HepG2 (cell line): ENCODE measurements around the gene HEY2. TPM values are rescaled to one million over a fixed set of nuclear protein-coding genes. Genes with fewer than 3 reads are reported as not detected.

ENCODE experiments used
- AGO1 ChIP-seq: fragments of 200-400 bp; formaldehyde crosslinking; IDR thresholded peaks from 2 replicates; pipeline ENCODE4 v1.6.1; 2017; ENCODE audit warnings: mild to moderate bottlenecking, low read depth, low read length, moderate library complexity; ENCODE audit not compliant: poor library complexity, severe bottlenecking
- AHR ChIP-seq: IDR thresholded peaks from 2 replicates; pipeline ENCODE4 v1.6.1; 2018; ENCODE audit warnings: missing genetic modification reagents, missing compliant biosample characterization
- GATAD1 ChIP-seq: IDR thresholded peaks from 2 replicates; pipeline ENCODE4 v1.6.1; 2016; ENCODE audit warnings: missing genetic modification reagents, missing compliant biosample characterization
- GATAD2A ChIP-seq: IDR thresholded peaks from 2 replicates; pipeline ENCODE4 v1.6.1; 2016
- HDAC6 ChIP-seq: fragments of 200-600 bp; sonication (generic); IDR thresholded peaks from 2 replicates; pipeline ENCODE4 v1.7.0; 2017; ENCODE audit warnings: mild to moderate bottlenecking, antibody characterized with exemption, low read length, low read depth
- HIVEP1 ChIP-seq: sonication (generic); formaldehyde crosslinking; IDR thresholded peaks from 2 replicates; pipeline ENCODE4 v1.4.0; 2020; ENCODE audit warnings: mild to moderate bottlenecking, missing genetic modification reagents
- NFKB2 ChIP-seq: sonication (generic); formaldehyde crosslinking; IDR thresholded peaks from 2 replicates; pipeline ENCODE4 v1.4.0; 2020; ENCODE audit warnings: missing genetic modification reagents, borderline replicate concordance
- PLRG1 ChIP-seq: fragments of 450-650 bp; conservative IDR thresholded peaks from 2 replicates; pipeline ENCODE4 v1.6.1; 2016
- RORA ChIP-seq: sonication (generic); formaldehyde crosslinking; IDR thresholded peaks from 2 replicates; pipeline ENCODE4 v1.5.0; 2020; ENCODE audit warnings: mild to moderate bottlenecking, missing genetic modification reagents, moderate library complexity
- SETDB1 ChIP-seq: sonication (generic); formaldehyde crosslinking; IDR thresholded peaks from 2 replicates; pipeline ENCODE4 v1.5.1; 2020; ENCODE audit warnings: missing genetic modification reagents, mild to moderate bottlenecking, borderline replicate concordance
- ZBTB20 ChIP-seq: sonication (generic); formaldehyde crosslinking; IDR thresholded peaks from 2 replicates; pipeline ENCODE4 v1.8.1; 2023; ENCODE audit warnings: missing genetic modification reagents, low read depth, mild to moderate bottlenecking, borderline replicate concordance
- ZC3H13 ChIP-seq: sonication (generic); formaldehyde crosslinking; IDR thresholded peaks from 2 replicates; pipeline ENCODE4 v1.8.1; 2023; ENCODE audit warnings: mild to moderate bottlenecking, missing genetic modification reagents, moderate library complexity
- ZNF232 ChIP-seq: sonication (generic); formaldehyde crosslinking; IDR thresholded peaks from 2 replicates; pipeline ENCODE4 v1.4.0; 2020; ENCODE audit warnings: missing genetic modification reagents, borderline replicate concordance
- ZNF652 ChIP-seq: IDR thresholded peaks from 2 replicates; pipeline ENCODE4 v1.6.1; 2016; ENCODE audit warnings: low read depth, borderline replicate concordance
- ZNF746 ChIP-seq: sonication (generic); formaldehyde crosslinking; IDR thresholded peaks from 2 replicates; pipeline ENCODE4 v1.8.0; 2022; ENCODE audit warnings: mild to moderate bottlenecking, missing genetic modification reagents
- ZSCAN20 ChIP-seq: sonication (generic); formaldehyde crosslinking; IDR thresholded peaks from 2 replicates; pipeline ENCODE4 v1.4.0; 2020; ENCODE audit warnings: missing genetic modification reagents, mild to moderate bottlenecking, borderline replicate concordance
- polyA plus RNA-seq, 8 experiments: library from polyadenylated mRNA; depleted of rRNA in 3 of 8; stranded (reverse) in 7 of 8; unstranded in 1 of 8; fragments of >200 nt; fragmentation: Illumina TruSeq in 4 of 8; extraction: Trizol in 4 of 8; gene quantifications; 2 replicates each; pipeline versions ENCODE4 v1.2.1 to v1.2.3, GENCODE V29; 2011 to 2016; ENCODE audit warnings: low read depth in 4 of 8, missing spikeins in 1 of 8, mixed read lengths in 1 of 8; ENCODE audit not compliant: insufficient read depth in 1 of 8
- total RNA-seq, 5 experiments: library from RNA; depleted of rRNA; stranded (reverse); fragments of >200 nt; fragmentation: Illumina TruSeq; extraction: Trizol; gene quantifications; 2 replicates each; pipeline ENCODE4 v1.2.3, GENCODE V29; 2016; ENCODE audit warnings: low read depth in 1 of 5
- TF ChIP-seq, protein P1 (sequence below): sonication (generic); formaldehyde crosslinking; IDR thresholded peaks from 2 replicates; pipeline ENCODE4 v1.5.0; 2020; ENCODE audit warnings: missing genetic modification reagents
- TF ChIP-seq, protein P2 (sequence below): sonication (generic); formaldehyde crosslinking; IDR thresholded peaks from 2 replicates; pipeline ENCODE4 v1.5.0; 2020; ENCODE audit warnings: mild to moderate bottlenecking, missing genetic modification reagents, borderline replicate concordance
- TF ChIP-seq, protein P3 (sequence below): sonication (generic); formaldehyde crosslinking; IDR thresholded peaks from 2 replicates; pipeline ENCODE4 v1.9.0; 2021; ENCODE audit warnings: mild to moderate bottlenecking, missing genetic modification reagents

Gene HEY2
- total and polyA plus RNA-seq, 2 of the 13 experiments (the other 11 are each of a cell fraction or from before 2014, with no cell fraction given): 0.04 TPM

DNA sequence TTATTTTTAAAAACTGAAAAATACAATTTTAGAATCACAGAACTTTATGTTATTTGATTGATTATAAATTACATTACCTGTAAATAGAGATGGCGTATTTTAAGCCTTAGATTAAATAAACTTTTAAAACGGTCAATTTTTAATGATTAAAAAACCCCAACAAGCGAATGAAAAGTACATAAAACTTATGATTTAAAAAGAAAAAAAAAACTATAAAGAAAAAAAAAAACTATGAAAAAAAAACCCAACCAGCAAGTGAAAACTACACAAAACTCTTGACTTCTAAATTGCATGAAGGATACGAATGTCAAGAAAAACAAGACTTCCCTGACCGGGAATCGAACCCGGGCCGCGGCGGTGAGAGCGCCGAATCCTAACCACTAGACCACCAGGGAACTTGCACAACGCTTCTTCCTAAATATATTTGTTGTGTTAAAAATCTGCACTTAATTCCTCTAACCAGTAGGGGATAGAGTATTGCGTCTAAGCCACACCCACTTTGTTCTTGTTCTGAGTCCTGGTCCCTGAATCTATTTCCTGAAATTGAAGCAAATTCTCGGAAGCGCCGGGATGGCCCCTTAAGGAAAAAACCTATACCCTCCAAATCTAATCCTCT, 30.6 kb downstream of the HEY2 start (continued):
- TF ChIP-seq, protein P1, sequence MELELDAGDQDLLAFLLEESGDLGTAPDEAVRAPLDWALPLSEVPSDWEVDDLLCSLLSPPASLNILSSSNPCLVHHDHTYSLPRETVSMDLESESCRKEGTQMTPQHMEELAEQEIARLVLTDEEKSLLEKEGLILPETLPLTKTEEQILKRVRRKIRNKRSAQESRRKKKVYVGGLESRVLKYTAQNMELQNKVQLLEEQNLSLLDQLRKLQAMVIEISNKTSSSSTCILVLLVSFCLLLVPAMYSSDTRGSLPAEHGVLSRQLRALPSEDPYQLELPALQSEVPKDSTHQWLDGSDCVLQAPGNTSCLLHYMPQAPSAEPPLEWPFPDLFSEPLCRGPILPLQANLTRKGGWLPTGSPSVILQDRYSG (CRISPR knock-in tag): 0 out of 2 replicates have a peak, but pooled peaks have one; percentile 22
- TF ChIP-seq AHR (CRISPR knock-in tag) (no peak), HDAC6 (0 out of 2 replicates have a peak, but pooled peaks have one; percentile 5), AGO1 (no peak), NFKB2 (CRISPR knock-in tag) (no peak), ZSCAN20 (CRISPR knock-in tag) (peak; percentile 86; the same call in 1 of the 2 replicates), RORA (no peak), ZNF652 (peak; percentile 38; the same call in 1 of the 2 replicates), ZBTB20 (CRISPR knock-in tag) (no peak), GATAD2A (CRISPR knock-in tag) (peak; percentile 87; the same call in 1 of the 2 replicates), PLRG1 (no peak), GATAD1 (CRISPR knock-in tag) (peak; percentile 49; the same call in 1 of the 2 replicates), HIVEP1 (CRISPR knock-in tag) (no peak), ZNF746 (no peak), ZC3H13 (CRISPR knock-in tag) (no peak), SETDB1 (CRISPR knock-in tag) (no peak), ZNF232 (CRISPR knock-in tag) (no peak)
- TF ChIP-seq, protein P2, sequence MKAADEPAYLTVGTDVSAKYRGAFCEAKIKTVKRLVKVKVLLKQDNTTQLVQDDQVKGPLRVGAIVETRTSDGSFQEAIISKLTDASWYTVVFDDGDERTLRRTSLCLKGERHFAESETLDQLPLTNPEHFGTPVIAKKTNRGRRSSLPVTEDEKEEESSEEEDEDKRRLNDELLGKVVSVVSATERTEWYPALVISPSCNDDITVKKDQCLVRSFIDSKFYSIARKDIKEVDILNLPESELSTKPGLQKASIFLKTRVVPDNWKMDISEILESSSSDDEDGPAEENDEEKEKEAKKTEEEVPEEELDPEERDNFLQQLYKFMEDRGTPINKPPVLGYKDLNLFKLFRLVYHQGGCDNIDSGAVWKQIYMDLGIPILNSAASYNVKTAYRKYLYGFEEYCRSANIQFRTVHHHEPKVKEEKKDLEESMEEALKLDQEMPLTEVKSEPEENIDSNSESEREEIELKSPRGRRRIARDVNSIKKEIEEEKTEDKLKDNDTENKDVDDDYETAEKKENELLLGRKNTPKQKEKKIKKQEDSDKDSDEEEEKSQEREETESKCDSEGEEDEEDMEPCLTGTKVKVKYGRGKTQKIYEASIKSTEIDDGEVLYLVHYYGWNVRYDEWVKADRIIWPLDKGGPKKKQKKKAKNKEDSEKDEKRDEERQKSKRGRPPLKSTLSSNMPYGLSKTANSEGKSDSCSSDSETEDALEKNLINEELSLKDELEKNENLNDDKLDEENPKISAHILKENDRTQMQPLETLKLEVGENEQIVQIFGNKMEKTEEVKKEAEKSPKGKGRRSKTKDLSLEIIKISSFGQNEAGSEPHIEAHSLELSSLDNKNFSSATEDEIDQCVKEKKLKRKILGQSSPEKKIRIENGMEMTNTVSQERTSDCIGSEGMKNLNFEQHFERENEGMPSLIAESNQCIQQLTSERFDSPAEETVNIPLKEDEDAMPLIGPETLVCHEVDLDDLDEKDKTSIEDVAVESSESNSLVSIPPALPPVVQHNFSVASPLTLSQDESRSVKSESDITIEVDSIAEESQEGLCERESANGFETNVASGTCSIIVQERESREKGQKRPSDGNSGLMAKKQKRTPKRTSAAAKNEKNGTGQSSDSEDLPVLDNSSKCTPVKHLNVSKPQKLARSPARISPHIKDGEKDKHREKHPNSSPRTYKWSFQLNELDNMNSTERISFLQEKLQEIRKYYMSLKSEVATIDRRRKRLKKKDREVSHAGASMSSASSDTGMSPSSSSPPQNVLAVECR: no peak
- TF ChIP-seq, protein P3, sequence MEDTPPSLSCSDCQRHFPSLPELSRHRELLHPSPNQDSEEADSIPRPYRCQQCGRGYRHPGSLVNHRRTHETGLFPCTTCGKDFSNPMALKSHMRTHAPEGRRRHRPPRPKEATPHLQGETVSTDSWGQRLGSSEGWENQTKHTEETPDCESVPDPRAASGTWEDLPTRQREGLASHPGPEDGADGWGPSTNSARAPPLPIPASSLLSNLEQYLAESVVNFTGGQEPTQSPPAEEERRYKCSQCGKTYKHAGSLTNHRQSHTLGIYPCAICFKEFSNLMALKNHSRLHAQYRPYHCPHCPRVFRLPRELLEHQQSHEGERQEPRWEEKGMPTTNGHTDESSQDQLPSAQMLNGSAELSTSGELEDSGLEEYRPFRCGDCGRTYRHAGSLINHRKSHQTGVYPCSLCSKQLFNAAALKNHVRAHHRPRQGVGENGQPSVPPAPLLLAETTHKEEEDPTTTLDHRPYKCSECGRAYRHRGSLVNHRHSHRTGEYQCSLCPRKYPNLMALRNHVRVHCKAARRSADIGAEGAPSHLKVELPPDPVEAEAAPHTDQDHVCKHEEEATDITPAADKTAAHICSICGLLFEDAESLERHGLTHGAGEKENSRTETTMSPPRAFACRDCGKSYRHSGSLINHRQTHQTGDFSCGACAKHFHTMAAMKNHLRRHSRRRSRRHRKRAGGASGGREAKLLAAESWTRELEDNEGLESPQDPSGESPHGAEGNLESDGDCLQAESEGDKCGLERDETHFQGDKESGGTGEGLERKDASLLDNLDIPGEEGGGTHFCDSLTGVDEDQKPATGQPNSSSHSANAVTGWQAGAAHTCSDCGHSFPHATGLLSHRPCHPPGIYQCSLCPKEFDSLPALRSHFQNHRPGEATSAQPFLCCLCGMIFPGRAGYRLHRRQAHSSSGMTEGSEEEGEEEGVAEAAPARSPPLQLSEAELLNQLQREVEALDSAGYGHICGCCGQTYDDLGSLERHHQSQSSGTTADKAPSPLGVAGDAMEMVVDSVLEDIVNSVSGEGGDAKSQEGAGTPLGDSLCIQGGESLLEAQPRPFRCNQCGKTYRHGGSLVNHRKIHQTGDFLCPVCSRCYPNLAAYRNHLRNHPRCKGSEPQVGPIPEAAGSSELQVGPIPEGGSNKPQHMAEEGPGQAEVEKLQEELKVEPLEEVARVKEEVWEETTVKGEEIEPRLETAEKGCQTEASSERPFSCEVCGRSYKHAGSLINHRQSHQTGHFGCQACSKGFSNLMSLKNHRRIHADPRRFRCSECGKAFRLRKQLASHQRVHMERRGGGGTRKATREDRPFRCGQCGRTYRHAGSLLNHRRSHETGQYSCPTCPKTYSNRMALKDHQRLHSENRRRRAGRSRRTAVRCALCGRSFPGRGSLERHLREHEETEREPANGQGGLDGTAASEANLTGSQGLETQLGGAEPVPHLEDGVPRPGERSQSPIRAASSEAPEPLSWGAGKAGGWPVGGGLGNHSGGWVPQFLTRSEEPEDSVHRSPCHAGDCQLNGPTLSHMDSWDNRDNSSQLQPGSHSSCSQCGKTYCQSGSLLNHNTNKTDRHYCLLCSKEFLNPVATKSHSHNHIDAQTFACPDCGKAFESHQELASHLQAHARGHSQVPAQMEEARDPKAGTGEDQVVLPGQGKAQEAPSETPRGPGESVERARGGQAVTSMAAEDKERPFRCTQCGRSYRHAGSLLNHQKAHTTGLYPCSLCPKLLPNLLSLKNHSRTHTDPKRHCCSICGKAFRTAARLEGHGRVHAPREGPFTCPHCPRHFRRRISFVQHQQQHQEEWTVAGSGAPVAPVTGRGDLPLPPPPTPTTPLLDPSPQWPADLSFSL: no peak
